Activated CD8-positive, alpha-beta memory T cell treated with anti-CD3 and anti-CD28 coated beads, Interleukin-2, amount 50 U/mL, for 48 hours (primary cell): ENCODE data around the gene SPEG.
A peak's percentile ranks its signal among the peaks of the same experiment; 100 is the strongest.

Source experiments
- DNase-seq: peaks from one replicate; pipeline ENCODE4 v3.0.0-alpha.2; 2020

Gene SPEG

GRCh38 chr2:219499555-219499954, 64.9 kb downstream of the SPEG start:
- no peak for DNase-seq

GRCh38 chr2:219500135-219500534, 65.5 kb downstream of the SPEG start:
- DNase-seq: no peak

- DNase-seq: no peak
Measured at GRCh38 chr2:219501849-219502248, 67.2 kb downstream of the SPEG start.

- DNase-seq: no peak
Measured at GRCh38 chr2:219502618-219503017, 68.0 kb downstream of the SPEG start.

- DNase-seq: no peak
Measured at GRCh38 chr2:219505585-219505984, 70.9 kb downstream of the SPEG start.

- DNase-seq: no peak
Measured at GRCh38 chr2:219506153-219506801, 71.6 kb downstream of the SPEG start.

GRCh38 chr2:219506802-219507526, 72.3 kb downstream of the SPEG start:
- no peak for DNase-seq

GRCh38 chr2:219507581-219508443, 73.2 kb downstream of the SPEG start:
- no peak for DNase-seq

- no peak for DNase-seq
Measured at GRCh38 chr2:219508444-219508734, 73.7 kb downstream of the SPEG start.

- DNase-seq: no peak
Measured at GRCh38 chr2:219508971-219509779, 74.5 kb downstream of the SPEG start.

GRCh38 chr2:219509780-219510511, 75.3 kb downstream of the SPEG start:
- DNase-seq: peak; percentile 73

- no peak for DNase-seq
Measured at GRCh38 chr2:219510512-219511135, 76.0 kb downstream of the SPEG start.

GRCh38 chr2:219511547-219512325, 77.1 kb downstream of the SPEG start:
- no peak for DNase-seq

GRCh38 chr2:219512524-219513216, 78.0 kb downstream of the SPEG start:
- no peak for DNase-seq

- no peak for DNase-seq
Measured at GRCh38 chr2:219513787-219514186, 79.1 kb downstream of the SPEG start.

GRCh38 chr2:219514196-219514761, 79.6 kb downstream of the SPEG start, which contains the start of gene ASIC4:
Gene ASIC4 (plus strand): TSS chr2:219514482. CDS start chr2:219514725, 243 bp downstream.
- DNase-seq: no peak

- DNase-seq: no peak
Measured at GRCh38 chr2:219514836-219515235, 80.2 kb downstream of the SPEG start.

- no peak for DNase-seq
Measured at GRCh38 chr2:219515874-219516629, 81.4 kb downstream of the SPEG start.

GRCh38 chr2:219516888-219517287, 82.2 kb downstream of the SPEG start:
- no peak for DNase-seq
